Large intestine (tissue), 3 donors: ENCODE results near the gene LRAT. TPM values are rescaled to one million over a fixed set of nuclear protein-coding genes. Genes with fewer than 3 reads are reported as not detected.
A peak's percentile ranks its signal among the peaks of the same experiment; 100 is the strongest.

Experiments used
- DNase-seq, 2 donors: peaks; one replicate each; pipeline versions ENCODE4 v3.0.0 to v3.0.0-alpha.2; 2013
- H3K27ac ChIP-seq: one replicate; pipeline ENCODE4 v1.5.1; 2013; ENCODE audit warnings: low read length
- H3K27me3 ChIP-seq: 2 replicates; pipeline ENCODE4 v1.6.1; 2013; ENCODE audit warnings: low read length; ENCODE audit not compliant: control insufficient read depth, insufficient read depth
- H3K36me3 ChIP-seq: 2 replicates; pipeline ENCODE4 v1.6.1; 2013; ENCODE audit warnings: low read length; ENCODE audit not compliant: control insufficient read depth, insufficient read depth
- H3K4me1 ChIP-seq: one replicate; pipeline ENCODE4 v1.6.1; 2013; ENCODE audit warnings: low read length; ENCODE audit not compliant: control insufficient read depth, insufficient read depth
- H3K4me3 ChIP-seq: one replicate; pipeline ENCODE4 v1.5.1; 2013; ENCODE audit warnings: low read length
- H3K9me3 ChIP-seq: one replicate; pipeline ENCODE4 v1.6.1; 2013; ENCODE audit warnings: mild to moderate bottlenecking, low read depth, low read length, moderate library complexity; ENCODE audit not compliant: control insufficient read depth
- WGBS: methylation state at CpG from one replicate; pipeline ENCODE4 v1.1.5; 2013; ENCODE audit warnings: low lambda C conversion rate; ENCODE audit not compliant: insufficient coverage; 5-methylcytosine and 5-hydroxymethylcytosine counted together
- polyA plus RNA-seq: library from polyadenylated mRNA; unstranded; fragments of 120-200 nt; gene quantifications from one replicate; pipeline ENCODE4 v1.2.1, GENCODE V29; 2013

The LRAT gene
- polyA plus RNA-seq, 1 donor: 1.6 TPM

- Histone ChIP-seq H3K36me3 (no peaks in the 10 kb centered on the region), H3K27me3 (peaks cover 6% of the 10 kb centered on the region), H3K9me3 (no peaks in the 10 kb centered on the region), H3K4me3 (no peak overlapping the region), H3K4me1 (no peaks in the 10 kb centered on the region), H3K27ac (no peak overlapping the region)
- no peak for DNase-seq
- WGBS: no CpG with 5 or more reads among the region's 6 CpGs
These were observed 13.9 kb downstream of the LRAT start for GRCh38 chr4:154757713-154758112.

GRCh38 chr4:154760895-154761294 lies 17.1 kb downstream of the LRAT start:
- WGBS: no CpG with 5 or more reads among the region's 2 CpGs
- Histone ChIP-seq H3K36me3 (no peaks in the 10 kb centered on the region), H3K4me1 (no peaks in the 10 kb centered on the region), H3K27ac (no peak overlapping the region), H3K4me3 (no peak overlapping the region), H3K9me3 (no peaks in the 10 kb centered on the region), H3K27me3 (peaks cover 6% of the 10 kb centered on the region)
- no peak for DNase-seq

- no peaks in the 10 kb centered on the region for H3K4me1 ChIP-seq
- no CpG with 5 or more reads among the region's 1 CpG for WGBS
- H3K36me3 ChIP-seq: no peaks in the 10 kb centered on the region
- no peak for DNase-seq
- H3K27ac ChIP-seq: no peak overlapping the region
- no peak overlapping the region for H3K4me3 ChIP-seq
- H3K27me3 ChIP-seq: peaks cover 15% of the 10 kb centered on the region
- peaks cover 11% of the 10 kb centered on the region for H3K9me3 ChIP-seq
These were observed 34.5 kb downstream of the LRAT start for GRCh38 chr4:154778264-154778663.

- Histone ChIP-seq H3K36me3 (no peaks in the 10 kb centered on the region), H3K27ac (no peak overlapping the region), H3K9me3 (peaks cover 11% of the 10 kb centered on the region), H3K27me3 (peaks cover 15% of the 10 kb centered on the region), H3K4me3 (no peak overlapping the region), H3K4me1 (no peaks in the 10 kb centered on the region)
- DNase-seq: peak; percentile 6 to 15
- 8% methylated on average over 1 of the region's 3 CpGs for whole genome bisulfite sequencing
These were observed 35.7 kb downstream of the LRAT start for GRCh38 chr4:154779362-154779947.

DNA sequence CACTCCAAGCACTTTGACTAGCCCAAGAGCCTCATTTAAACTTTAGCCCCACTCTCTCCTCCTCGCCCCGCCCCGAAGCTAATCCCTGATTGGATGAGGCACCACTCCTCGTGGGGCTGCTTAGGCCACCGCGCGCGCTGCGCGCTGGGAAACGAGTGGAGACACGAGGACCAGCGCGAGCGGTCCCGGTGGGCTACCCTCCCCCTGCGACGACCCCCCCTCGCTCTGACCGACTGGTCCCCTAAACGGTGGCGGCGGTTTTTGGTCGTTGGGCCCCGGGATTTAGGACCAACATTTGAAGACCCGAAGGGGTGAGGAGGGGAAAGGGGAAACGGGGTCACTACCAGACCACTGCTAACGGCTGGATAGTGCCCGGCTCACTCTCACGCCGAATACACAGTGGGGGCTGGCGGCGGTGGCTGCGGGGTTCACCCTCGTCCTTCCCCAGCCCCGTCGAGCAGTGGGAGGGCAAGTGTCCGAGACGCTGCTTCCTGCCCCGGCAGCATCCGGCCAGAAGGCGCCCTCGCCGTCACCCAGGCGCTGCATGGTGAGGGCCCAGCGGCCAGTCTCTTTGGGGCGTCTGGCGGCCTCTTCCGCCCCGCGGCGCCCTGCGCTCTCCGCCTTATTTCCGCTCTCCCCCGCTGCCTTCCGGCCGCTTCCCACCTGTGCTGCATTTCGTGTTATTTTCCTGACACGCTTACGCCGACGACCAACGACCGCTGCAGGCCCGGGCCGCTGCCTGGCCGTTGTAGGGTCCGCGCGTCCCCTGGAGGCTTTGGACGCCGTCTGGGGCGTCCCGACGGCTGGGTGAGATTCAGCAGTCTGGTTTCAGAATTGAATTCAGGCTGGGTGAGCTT lies 37.6 kb downstream of the LRAT start, which contains the start of gene RBM46:
TSS of gene RBM46 (plus strand) at position 147 of the 857 bp plus-strand sequence. CDS start 15,481 bp downstream, outside the sequence.
- H3K27me3 ChIP-seq: peaks cover 15% of the 10 kb centered on the region
- H3K9me3 ChIP-seq: peaks cover 11% of the 10 kb centered on the region
- H3K27ac ChIP-seq: no peak within 1 kb of the TSS
- H3K4me3 ChIP-seq: no peak within 1 kb of the TSS
- H3K36me3 ChIP-seq: no peaks in the 10 kb centered on the region
- 62% methylated on average over 3 of the region's 76 CpGs for WGBS
- no peak for DNase-seq
- H3K4me1 ChIP-seq: no peaks in the 10 kb centered on the region

- no peaks in the 10 kb centered on the region for H3K4me1 ChIP-seq
- WGBS: 100% methylated on average over 2 of the region's 18 CpGs
- DNase-seq: no peak
- no peak overlapping the region for H3K4me3 ChIP-seq
- H3K36me3 ChIP-seq: no peaks in the 10 kb centered on the region
- no peak overlapping the region for H3K27ac ChIP-seq
- H3K27me3 ChIP-seq: peaks cover 15% of the 10 kb centered on the region
- H3K9me3 ChIP-seq: peaks cover 11% of the 10 kb centered on the region
These were observed 38.1 kb downstream of the LRAT start for GRCh38 chr4:154781983-154782293.

Other genes starting within 250 kb of the LRAT start
- gene PLRG1, start 193.6 kb upstream of the LRAT start, polyA plus RNA-seq: 69.3 TPM
- 213 TPM for gene FGB, start 181.0 kb upstream of the LRAT start, polyA plus RNA-seq
- 23.0 TPM for gene FGA, start 153.3 kb upstream of the LRAT start, polyA plus RNA-seq
- gene FGG, start 131.3 kb upstream of the LRAT start, polyA plus RNA-seq: 40.5 TPM
- 0.06 TPM for gene RBM46, start 37.3 kb downstream of the LRAT start, polyA plus RNA-seq